Lower leg skin (tissue), 3 donors: ENCODE data around the gene CCDC18.

Experiments
- CTCF ChIP-seq, 3 donors: fragments of 450-650 bp; IDR thresholded peaks; one replicate each; pipeline ENCODE4 v1.5.1; 2016; ENCODE audit warnings: antibody characterized with exemption in 3 of 3, mild to moderate bottlenecking in 3 of 3, moderate library complexity in 2 of 3
- POLR2A ChIP-seq, 2 donors: fragments of 450-650 bp; IDR thresholded peaks; one replicate each; pipeline ENCODE4 v1.6.1; 2016 to 2017; ENCODE audit warnings: antibody characterized with exemption in 2 of 2, mild to moderate bottlenecking in 1 of 2, moderate library complexity in 1 of 2

GRCh38 chr1:93237021-93237420 is 56.5 kb downstream of the CCDC18 start:
- TF ChIP-seq CTCF (IDR thresholded peaks at IDR 0.05), result no peak
- TF ChIP-seq POLR2A (IDR thresholded peaks at IDR 0.05), result no peak
